Measurements from ENCODE around the gene CADPS.

The CADPS gene

DNA sequence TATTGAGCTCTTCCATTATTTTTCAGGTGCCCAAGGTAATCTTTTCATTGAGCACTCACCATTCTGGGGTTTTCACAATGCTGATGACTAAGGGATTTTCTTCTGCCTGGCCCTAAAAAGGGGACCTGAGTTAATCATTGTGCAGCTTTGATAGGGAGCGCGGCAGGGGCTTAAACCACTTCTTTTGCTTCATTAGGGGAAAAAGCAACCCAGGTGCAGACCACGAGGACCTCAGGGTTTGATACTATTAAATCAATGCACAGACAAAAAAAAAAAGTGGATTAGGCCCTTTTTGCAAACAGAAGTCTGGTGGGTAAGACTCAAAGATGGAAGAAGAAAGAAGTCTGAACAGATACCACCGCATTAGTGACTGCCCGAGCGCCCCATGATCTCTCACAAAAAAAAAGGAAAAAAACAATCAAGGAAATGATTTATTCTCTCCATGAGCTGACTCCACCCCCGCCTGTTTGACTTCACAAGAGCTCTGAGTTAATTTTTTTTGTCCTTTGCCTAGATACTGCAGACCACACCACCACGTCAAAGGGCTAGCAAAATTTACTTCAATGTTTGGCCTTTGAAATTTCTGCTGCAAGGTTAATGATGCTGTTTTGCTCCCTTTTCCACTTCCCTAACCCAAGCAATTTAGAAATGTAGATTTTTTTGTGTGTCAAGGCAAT is 423.9 kb downstream of the CADPS start:
- Histone ChIP-seq H3K9me3 (no peaks in the 10 kb centered on the region), H3K27ac (no peak overlapping the region)

DNA sequence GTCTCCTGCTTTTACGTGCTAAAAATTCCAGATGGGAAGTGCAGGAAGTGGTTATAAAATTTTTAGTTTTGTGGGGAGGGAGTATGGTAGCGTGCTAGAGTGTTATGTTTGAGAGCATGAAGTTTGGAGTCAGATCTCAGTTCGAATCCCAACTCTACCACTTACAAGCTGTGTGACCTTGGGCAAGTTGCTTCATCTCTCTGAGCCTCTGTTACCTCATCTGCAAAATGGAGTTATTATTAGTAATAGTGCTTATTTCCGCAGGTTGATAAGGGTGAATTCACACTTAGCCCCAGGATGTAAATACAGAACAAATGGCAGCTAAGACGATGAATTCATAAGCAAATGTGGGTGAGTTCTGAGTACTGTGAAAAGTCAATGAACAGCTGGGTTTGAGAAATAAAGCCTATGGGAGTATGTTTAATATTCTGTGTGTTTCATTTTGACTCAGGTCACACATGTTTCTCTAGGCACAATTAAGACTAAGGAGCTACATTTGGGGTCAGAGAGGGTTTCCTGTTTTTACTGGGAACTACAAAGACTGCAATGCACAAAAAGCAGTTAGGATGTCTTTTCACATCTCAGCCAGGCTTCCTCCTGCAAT is 428.8 kb downstream of the CADPS start:
- no peak overlapping the region for H3K27ac ChIP-seq
- TF ChIP-seq, protein P1, sequence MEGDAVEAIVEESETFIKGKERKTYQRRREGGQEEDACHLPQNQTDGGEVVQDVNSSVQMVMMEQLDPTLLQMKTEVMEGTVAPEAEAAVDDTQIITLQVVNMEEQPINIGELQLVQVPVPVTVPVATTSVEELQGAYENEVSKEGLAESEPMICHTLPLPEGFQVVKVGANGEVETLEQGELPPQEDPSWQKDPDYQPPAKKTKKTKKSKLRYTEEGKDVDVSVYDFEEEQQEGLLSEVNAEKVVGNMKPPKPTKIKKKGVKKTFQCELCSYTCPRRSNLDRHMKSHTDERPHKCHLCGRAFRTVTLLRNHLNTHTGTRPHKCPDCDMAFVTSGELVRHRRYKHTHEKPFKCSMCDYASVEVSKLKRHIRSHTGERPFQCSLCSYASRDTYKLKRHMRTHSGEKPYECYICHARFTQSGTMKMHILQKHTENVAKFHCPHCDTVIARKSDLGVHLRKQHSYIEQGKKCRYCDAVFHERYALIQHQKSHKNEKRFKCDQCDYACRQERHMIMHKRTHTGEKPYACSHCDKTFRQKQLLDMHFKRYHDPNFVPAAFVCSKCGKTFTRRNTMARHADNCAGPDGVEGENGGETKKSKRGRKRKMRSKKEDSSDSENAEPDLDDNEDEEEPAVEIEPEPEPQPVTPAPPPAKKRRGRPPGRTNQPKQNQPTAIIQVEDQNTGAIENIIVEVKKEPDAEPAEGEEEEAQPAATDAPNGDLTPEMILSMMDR (IDR thresholded peaks at IDR 0.05) = no peak
- H3K9me3 ChIP-seq = no peaks in the 10 kb centered on the region
- no peaks in the 10 kb centered on the region for H3K27me3 ChIP-seq
- H3K4me1 ChIP-seq (ENCODE audit: control insufficient read depth in 1 of 2, insufficient read depth in 1 of 2, low read depth in 1 of 2, low read length in 1 of 2) = no peaks in the 10 kb centered on the region
- H3K36me3 ChIP-seq = no peaks in the 10 kb centered on the region
- no peak overlapping the region for H3K4me3 ChIP-seq (ENCODE audit: low read depth in 1 of 2, low read length in 1 of 2)

More for the DNA sequence above, 423.9 kb downstream of the CADPS start:
- Histone ChIP-seq H3K36me3 (no peaks in the 10 kb centered on the region), H3K4me1 (ENCODE audit: control insufficient read depth in 1 of 2, insufficient read depth in 1 of 2, low read depth in 1 of 2, low read length in 1 of 2) (no peaks in the 10 kb centered on the region), H3K4me3 (ENCODE audit: low read depth in 1 of 2, low read length in 1 of 2) (no peak overlapping the region), H3K27me3 (no peaks in the 10 kb centered on the region)
- TF ChIP-seq, protein P1 (IDR thresholded peaks at IDR 0.05) = no peak

DNA sequence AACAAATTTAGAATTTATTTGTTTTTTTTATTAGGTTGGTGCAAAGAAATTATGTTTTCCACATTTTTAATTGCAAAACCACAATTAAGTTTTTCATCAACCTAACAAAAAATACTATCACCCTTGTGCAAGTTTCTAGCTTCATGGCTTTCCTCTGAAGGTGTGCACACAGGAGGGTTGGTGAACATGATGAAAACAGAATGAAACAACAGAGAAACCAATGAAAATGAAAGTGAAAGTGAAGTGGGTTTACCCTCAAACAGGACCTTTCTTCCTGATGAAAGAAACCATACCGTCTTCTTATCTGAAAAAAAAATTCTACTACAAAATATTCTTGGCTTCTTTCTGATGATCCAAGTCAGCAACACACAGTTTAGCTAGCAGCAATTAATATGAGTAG is 429.9 kb downstream of the CADPS start:
- no peaks in the 10 kb centered on the region for H3K9me3 ChIP-seq
- no peaks in the 10 kb centered on the region for H3K4me1 ChIP-seq (ENCODE audit: control insufficient read depth in 1 of 2, insufficient read depth in 1 of 2, low read depth in 1 of 2, low read length in 1 of 2)
- TF ChIP-seq, protein P1 (IDR thresholded peaks at IDR 0.05) = no peak
- no peak overlapping the region for H3K4me3 ChIP-seq (ENCODE audit: low read depth in 1 of 2, low read length in 1 of 2)
- H3K36me3 ChIP-seq = no peaks in the 10 kb centered on the region
- no peaks in the 10 kb centered on the region for H3K27me3 ChIP-seq
- H3K27ac ChIP-seq = no peak overlapping the region

DNA sequence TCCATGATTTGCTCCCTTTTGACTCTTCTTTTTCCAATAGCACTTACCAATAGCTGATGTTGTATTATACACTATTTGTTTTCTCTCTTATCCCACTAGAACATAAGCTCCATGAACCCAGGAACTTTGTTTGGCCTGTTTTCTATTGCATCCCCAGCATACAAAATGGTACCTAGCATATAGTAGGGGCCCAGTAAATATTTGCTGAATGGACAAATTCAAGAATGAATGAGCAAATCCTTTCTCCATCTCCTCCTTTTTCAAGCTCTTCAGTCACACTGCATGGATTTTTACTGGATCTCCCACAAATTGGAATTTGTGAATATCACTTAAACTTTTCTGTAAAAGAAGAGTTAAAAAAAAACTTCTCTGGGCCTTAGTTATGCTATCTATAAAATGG is 435.2 kb downstream of the CADPS start:
- Histone ChIP-seq H3K4me3 (ENCODE audit: low read depth in 1 of 2, low read length in 1 of 2) (no peak overlapping the region), H3K9me3 (no peaks in the 10 kb centered on the region), H3K4me1 (ENCODE audit: control insufficient read depth in 1 of 2, insufficient read depth in 1 of 2, low read depth in 1 of 2, low read length in 1 of 2) (no peaks in the 10 kb centered on the region), H3K27me3 (no peaks in the 10 kb centered on the region), H3K36me3 (no peaks in the 10 kb centered on the region), H3K27ac (no peak overlapping the region)
- TF ChIP-seq, protein P1 (IDR thresholded peaks at IDR 0.05) = no peak

DNA sequence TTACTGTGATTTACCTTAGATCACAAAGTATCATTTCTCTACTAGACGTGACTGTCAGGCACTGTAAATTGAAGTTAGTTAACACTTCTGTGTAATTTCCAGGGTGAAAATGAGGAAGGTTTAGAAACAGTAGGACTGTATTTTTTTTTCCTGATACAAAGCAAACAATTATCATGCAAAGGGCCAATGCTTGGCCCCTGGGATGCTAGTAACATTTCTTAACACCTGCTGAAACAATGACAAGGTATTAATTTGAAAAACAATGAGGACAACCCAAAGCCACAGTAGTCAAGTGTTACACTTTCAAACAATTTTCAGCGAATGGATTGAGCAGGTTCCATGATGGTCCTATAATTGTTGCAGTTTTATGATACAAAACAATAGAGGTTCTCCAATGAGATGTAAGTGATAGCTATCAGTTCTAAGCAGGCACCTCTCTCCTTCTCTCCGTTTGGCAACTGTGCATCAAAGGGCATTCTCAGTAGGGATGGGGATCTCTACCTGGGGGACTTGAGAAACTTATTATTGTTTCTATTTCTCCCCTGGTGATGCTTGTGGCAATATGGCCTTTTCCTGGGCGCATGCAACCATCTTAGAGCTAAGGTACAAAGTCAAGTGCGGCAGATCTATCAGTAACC is 435.9 kb downstream of the CADPS start:
- Histone ChIP-seq H3K9me3 (no peaks in the 10 kb centered on the region), H3K36me3 (no peaks in the 10 kb centered on the region), H3K27me3 (no peaks in the 10 kb centered on the region), H3K4me3 (ENCODE audit: low read depth in 1 of 2, low read length in 1 of 2) (no peak overlapping the region), H3K4me1 (ENCODE audit: control insufficient read depth in 1 of 2, insufficient read depth in 1 of 2, low read depth in 1 of 2, low read length in 1 of 2) (no peaks in the 10 kb centered on the region), H3K27ac (no peak overlapping the region)
- TF ChIP-seq, protein P1 (IDR thresholded peaks at IDR 0.05) = no peak

All from neutrophil (primary cell).